Glomerular endothelial cell (primary cell): ENCODE results near the gene PIRT. TPM values are rescaled to one million over a fixed set of nuclear protein-coding genes. Genes with fewer than 3 reads are reported as not detected.
"Not testable (repeated sequence)": the region's sequence is repeated elsewhere in the genome, so short reads cannot be mapped to it uniquely, and the experiment has no call there.

Experiments used
- DNase-seq: peaks from one replicate; pipeline ENCODE4 v3.0.0-alpha.2; 2011; ENCODE audit warnings: low read depth, low spot score; ENCODE audit errors: extremely low read depth
- total RNA-seq: library from RNA; depleted of rRNA; stranded (reverse); fragments of >200 nt; gene quantifications from 2 replicates; pipeline ENCODE4 v1.2.3, GENCODE V29; 2015

The PIRT gene
- total RNA-seq = not detected in 2 replicates

DNA sequence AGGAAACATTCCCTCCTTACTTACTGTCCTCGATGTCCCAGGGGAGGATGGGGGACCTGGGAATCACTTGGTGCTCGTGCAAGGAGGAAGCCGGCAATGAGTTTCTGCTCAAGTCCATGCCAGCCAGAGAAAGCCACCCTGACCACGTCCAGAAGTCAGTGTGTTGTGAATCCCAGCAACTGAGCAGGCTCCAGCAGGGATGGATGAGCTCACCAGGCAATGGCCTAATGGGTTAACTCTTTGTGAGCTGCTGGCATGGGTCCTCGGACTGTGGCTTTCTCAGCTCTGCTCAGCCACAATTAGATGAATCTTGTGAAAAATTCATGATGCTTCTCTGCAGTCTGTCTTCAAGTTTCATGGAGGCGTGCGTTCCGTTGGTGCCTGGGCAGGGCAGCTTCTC, at the start of gene PIRT:
Gene PIRT (minus strand): TSS at position 167 of the 400 bp plus-strand sequence. CDS start 12,442 bp downstream, outside the sequence.
- no peak for DNase-seq

GRCh38 chr17:10881959-10882358, 44.1 kb upstream of the PIRT start:
- DNase-seq = no peak

DNA sequence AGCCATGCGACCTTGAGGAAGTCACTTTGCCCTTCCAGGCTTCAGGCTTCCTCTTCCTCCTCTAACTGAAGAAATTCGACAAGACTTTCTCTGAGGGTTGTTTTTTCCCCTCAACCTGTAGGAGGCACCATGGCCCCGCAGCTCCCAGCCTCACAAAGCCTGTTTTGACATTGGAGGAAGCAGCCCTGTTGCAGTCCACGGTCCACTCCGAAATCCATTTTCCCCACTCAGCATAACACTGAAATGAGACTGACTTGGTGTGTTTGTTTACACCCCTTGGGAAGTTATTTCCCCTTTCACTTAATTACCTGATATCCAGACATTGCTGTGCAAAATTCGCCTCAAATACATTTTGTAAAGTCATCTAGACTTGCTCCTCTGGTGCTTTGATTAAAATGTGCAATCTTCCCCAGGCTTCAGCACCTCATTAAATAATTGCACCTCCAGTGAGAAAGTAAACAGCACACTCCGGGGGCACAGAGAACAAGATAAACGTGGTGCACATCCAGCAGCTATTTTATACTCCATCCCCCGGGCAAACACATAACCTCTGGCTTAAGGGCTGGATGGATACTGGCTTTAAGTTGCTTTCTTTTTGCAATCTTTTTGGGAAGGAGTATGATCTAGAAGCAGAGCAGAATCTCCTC, 41.4 kb upstream of the PIRT start:
- no peak for DNase-seq

DNA sequence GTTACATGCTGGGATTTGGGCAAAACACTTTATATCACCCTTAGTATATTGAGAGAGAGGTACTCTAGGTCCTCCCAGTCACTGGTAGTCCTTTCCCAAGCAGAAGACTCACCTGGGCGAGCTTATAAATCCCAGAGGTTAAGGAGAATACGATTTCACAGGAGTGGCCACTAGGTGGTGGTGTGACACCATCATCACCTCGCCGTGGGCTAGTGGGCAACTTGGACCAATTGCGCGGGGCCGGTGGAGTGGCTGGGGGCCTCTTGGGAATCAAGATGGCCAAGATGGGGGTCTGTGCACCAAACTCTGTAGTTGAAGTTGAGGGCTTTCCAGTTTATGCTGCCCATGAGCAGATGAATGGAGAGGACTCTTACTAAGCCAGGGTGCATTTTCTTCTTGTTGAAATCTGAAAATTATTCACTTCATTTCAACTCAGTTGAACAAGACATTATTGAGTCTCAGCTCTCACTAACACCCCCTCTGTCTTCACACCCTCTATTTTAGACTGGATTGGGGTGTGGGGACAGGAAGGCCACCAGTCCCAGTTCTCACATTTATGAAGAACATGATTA, 38.2 kb upstream of the PIRT start:
- peak; percentile 5 for DNase-seq

DNA sequence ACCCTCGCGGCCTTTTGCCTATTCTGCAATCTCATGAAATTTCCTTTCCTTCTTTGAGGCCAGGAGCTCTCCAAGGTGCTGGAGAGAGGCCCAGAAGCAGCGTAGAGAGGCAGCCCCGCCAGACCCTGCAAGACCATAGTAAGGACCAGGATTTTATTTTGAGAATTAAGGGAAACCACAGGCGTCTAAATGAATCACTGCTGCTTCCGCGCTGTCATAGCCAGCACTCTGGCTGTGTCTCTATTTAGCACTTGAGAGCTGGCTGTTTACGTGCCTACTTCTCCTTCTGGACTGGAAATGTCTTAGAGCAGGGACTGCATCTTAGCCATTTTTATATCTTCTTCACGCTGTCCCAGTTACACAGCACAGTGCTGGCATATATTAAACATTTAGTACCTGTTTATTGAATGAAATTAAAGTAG, 37.6 kb upstream of the PIRT start:
- DNase-seq = no peak

DNA sequence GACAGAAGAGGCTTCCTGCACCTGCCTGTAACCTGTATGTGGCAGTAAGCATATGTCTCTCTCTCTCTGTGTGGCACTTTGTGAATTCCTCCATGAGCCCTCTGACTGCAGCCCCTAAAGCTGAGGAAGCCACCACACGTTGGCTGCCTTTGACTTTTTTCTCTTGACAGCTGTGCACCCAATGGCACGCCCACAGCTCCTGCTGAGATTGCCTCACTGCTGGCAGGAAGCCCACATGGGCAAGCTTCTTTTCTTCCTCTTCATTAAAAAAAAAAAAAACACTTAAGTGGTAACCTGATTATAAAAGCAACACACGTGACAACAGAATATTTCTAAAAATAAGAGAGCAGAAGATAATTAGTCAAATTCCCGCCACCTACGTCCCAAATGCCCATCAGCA, 34.0 kb upstream of the PIRT start:
- no peak for DNase-seq

DNA sequence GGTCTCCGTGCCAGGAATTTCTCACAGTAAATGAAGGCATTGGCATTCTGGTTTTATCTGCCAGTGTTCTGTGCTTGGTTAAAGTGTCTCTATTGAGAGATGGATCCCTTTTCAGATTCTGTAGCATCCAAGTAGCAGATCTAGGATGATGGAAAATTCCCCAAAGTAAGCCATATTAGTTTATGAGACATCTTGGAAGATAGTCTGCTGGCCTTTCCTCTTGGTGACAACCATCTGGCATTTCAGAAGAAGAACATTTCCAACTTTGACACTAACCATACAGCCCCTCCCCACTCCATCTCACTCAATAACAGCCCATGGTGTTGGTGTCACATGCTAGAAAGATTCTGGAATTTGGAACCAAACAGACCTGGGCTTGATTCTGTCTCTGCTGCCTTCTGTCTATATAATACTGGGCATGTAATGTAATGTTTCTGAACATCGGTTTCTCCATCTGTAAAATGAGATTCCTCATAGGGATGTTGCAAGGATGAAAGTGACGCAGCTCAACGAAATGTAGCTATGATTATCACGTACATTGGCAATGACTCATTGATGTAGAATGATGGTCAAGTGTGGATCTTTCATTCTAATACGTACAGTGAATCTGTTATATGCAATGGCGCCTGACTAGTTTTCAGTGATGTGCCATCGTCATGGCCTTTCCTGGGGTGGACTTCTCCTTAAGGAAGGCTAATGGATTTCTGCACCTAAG, 32.6 kb upstream of the PIRT start:
- no peak for DNase-seq

DNA sequence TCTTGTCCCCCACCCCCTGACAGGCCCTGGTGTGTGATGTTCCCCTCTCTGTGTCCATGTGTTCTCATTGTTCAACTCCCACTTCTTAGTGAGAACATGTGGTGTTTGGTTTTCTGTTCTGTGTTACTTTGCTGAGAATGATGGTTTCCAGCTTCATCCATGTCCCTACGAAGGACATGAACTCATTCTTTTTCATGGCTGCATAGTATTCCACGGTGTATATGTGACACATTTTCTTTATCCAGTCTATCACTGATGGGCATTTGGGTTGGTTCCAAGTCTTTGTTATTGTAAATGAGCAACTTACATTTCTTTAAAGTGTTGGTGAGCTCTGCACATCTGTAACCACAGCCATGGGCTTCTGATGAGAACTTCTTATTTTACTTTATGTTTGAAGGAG, 30.9 kb upstream of the PIRT start:
- not testable (repeated sequence) for DNase-seq

DNA sequence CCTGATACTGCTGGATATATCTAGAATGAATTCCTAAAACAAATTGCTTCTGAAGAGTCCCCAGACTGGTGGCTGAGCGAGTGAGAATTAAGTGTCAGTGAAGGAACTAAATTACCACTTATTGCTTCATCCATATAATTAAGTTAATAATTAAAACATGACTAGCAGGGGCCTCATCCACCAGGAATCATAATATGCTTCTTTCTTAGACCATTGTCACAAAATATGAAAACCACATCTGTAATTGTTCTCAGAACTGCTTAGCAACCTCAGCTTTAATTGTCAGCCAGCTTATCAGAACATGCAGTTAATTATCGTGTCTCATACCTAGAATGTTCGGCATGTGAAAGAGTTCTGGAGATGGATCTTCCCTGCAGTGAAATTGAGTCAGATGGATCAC, 21.2 kb upstream of the PIRT start:
- no peak for DNase-seq

- no peak for DNase-seq
Measured at GRCh38 chr17:10857976-10858375, 20.1 kb upstream of the PIRT start.

DNA sequence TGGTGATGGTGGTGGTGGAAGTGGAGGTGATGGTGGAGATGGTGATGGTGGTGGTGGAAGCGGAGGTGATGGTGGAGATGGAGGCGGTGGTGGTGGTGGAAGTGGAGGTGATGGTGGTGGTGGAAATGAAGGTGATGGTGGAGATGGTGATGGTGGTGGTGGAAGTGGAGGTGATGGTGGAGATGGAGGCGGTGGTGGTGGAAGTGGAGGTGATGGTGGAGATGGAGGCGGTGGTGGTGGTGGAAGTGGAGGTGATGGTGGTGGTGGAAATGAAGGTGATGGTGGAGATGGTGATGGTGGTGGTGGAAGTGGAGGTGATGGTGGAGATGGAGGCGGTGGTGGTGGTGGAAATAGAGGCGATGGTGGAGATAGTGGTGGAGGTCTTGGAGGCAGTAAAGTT, 8.7 kb upstream of the PIRT start:
- not testable (repeated sequence) for DNase-seq

GRCh38 chr17:10845388-10845751, 7.5 kb upstream of the PIRT start:
- peak; percentile 18 for DNase-seq

- no peak for DNase-seq
Measured at GRCh38 chr17:10844621-10845387, 6.9 kb upstream of the PIRT start.

GRCh38 chr17:10843811-10844210, 5.9 kb upstream of the PIRT start:
- no peak for DNase-seq

GRCh38 chr17:10842658-10843057, 4.8 kb upstream of the PIRT start:
- no peak for DNase-seq

GRCh38 chr17:10838682-10839081, 795 bp upstream of the PIRT start:
- no peak for DNase-seq

- no peak for DNase-seq
Measured at GRCh38 chr17:10836966-10837590, 809 bp downstream of the PIRT start.

DNA sequence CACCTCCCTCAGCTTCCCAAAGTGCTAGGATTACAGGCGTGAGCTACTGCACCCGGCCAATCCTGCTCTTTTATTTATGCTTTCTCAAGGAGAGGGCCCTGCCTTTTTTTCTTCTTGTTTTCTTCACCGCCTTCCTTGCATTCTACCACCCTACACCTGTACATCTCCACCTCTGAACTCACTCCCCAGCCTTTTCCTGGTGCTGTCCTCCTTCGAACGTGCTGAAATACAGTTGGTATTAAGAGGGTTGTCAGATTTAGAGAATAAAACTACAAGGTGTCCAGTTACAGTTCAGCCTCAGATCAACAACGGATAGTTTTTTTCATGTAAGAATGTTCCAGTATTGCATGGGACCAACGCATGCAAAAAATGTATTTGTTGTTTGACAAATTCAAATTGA, 1.7 kb downstream of the PIRT start:
- DNase-seq = no peak

DNA sequence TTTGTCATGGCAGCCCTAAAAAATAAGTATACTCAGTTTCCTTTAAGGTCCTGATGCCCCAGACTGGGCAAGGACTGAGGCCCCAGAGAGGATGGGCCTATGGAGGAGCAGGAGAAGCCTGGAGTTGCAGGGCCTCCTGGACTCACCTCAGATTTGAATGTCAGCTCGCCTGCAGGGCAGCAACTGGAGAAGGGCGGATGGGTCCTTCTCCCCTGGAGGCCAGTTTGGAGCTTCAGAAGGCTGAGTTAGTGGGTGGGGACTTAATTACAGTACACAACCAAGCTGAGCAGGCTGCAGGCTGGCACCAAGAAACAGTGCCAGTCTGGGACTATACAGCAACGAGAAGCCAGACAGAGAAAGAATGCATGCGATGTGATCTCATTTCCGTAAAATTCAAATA, 6.2 kb downstream of the PIRT start:
- no peak for DNase-seq

GRCh38 chr17:10827898-10828552, 9.9 kb downstream of the PIRT start:
- DNase-seq = no peak

DNA sequence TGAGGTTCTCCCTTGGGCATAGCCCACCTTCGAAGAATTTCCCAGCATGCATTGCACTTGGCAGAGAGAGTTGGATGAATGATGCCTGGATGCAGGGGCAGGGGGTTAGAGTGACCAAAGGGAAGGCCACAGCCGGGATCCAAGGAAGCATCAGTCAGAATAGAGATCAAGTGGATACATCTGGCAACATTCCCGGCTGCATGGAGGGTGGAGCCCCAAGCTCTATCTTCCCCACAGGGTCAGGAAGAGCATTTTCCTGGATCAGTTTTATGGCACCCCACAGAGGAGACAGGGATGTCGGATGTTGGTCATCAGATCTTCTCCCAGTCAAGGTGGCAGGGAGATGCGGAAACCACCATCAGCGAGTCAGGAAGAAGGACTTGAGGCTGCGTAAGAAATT, 13.0 kb downstream of the PIRT start:
- DNase-seq = no peak
